Stimulated activated CD8-positive, alpha-beta memory T cell treated with anti-CD3 and anti-CD28 coated beads, Interleukin-4, amount 100 ng/mL, for 1 hour (primary cell): ENCODE results near the gene OSBPL6.

Source experiments
- DNase-seq, 2 donors: peaks; one replicate each; pipeline ENCODE4 v3.0.0-alpha.2; 2020; ENCODE audit warnings: low read depth in 2 of 2, low spot score in 1 of 2

The OSBPL6 gene

DNA sequence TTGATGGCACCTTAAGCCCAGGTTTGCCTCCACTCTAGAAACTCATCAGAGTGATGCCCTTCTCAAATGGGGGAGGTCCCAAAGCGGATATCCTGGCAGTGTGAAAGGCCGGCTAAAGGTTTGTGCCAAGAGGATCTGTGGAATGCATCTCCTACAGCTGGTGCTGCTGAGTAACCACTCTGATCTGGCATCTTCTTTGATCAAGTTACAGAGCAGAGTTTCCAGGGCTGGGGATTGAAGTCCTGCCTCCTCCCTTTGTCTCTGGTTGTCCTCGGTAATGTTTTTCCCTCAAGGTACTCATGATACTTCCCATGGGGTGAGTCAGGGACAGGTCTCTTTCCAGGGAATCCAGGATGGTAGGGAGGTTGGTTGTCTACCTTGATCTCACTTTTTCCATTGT, 232.1 kb downstream of the OSBPL6 start:
- no peak for DNase-seq

DNA sequence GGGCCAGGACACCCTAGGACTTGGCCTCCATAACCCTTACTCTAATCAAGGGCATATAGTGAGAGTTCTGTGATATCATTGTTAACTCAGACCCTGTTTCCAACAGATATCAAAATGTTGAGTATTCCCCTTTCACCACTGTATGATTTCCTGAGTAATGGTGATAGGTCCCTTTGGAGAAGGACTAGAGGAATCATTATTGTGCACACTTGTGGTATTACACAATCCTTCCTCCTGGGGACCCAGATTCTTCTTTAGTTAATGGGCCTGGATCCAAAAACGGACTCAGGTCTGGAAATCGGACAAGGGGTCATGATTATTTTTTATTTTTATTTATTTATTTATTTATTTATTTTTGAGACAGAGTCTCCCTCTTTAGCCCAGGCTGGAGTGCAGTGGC, 233.1 kb downstream of the OSBPL6 start:
- DNase-seq = no peak

DNA sequence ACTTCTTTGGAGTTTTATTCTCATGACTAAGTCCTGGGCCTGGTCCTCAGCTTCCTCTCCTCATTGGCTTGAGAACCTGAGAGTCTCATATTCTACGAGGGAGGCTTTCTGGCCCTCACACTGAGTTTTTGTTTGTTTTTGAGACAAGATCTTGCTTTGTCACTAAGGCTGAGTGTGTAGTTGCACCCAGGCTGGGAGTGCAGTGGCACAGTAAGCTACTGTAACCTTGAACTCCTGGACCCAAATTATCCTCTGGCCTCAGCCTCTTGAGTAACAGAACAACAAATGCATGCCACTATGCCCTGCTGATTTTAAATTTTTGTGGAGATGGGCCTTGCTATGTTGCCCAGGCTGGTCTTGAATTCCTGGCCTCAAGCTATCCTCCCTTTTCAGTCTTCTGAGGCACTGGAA, 234.1 kb downstream of the OSBPL6 start:
- no peak for DNase-seq

DNA sequence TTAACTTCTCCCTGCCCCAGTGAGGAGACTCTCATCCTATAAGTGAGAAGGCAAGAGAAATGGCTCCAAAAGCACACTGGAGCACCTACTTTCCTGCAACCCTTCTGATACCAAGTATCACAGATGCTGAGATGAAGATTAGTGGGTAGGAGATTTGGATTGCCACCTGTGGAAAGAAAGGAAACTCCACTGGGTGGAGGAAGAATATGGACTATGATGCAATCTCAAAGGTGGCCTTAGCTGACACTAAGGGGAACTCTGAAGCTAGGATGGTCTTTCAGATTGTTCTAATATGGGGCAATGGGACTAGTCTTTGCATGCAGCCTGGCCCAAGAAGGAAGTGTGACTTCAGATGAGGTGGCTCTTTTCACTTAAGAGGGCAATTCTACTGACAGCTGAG, 235.0 kb downstream of the OSBPL6 start:
- no peak for DNase-seq

DNA sequence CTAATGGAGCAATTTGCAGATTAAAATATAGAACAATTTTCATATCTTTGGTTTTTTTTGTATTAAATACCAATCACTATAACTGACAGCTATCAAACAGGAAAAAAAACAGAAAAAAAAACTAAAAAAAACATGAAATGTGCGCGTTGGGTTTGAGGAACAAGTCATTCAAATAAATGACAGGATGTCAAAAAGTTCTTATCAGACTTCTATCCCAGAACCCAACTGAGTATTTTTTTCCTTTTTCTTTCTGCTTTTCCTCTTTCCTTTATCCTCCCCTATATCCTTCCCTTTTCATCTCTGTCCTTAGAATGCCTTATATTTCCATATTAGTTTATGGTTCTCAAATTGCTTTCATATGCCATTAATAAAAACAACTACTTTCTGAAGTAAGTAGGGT, 242.3 kb downstream of the OSBPL6 start:
- no peak for DNase-seq

DNA sequence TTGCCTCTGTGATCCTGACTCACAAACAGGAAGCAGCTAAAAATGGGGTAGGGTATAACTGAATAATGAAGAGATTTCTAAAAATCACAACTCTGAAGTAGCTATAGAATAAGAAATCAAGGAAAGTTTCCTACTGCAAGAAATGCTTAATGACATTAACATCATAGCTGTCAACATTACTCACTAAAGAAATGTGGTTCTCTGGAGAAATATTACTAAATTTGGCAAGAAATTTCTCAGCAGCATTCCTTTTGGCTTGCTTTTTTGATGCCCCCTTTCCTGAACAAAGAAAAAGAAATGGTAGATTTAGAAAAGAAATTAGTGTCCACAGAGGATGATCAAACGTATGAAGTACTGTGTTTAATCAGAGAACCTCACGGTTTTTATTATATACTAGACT, 247.1 kb downstream of the OSBPL6 start:
- DNase-seq = no peak

DNA sequence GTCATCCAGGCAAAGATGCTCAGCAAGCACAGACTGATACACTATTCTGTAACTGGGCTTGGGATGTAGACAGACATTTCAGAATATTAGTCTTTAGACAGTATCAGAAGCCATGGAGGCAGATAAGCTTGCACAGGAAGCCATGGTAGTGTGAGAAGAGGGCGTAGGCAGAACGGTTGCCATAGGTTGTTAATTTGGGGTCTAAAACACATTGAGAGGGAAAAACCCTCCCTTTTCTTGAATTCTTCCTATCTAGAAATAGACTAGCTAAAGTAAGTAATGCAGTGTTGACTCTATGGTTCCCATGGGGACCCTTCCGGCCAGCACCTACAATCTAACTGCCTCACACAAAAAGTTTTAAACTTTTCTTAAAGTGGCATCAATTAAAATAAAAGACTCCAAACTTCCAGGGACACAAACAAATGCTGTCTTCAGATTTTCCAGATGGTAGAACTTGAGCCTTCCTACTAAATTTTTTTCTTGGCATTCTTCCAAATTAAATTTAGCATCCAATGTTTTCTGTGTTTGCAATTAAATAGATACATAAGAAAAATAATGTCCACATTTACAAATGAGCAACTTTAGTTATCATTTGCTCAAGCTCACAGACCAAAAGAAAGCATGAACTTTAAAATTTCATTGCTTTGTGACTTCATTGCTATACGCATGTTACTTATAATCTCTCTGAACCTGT, 254.8 kb downstream of the OSBPL6 start:
- no peak for DNase-seq

DNA sequence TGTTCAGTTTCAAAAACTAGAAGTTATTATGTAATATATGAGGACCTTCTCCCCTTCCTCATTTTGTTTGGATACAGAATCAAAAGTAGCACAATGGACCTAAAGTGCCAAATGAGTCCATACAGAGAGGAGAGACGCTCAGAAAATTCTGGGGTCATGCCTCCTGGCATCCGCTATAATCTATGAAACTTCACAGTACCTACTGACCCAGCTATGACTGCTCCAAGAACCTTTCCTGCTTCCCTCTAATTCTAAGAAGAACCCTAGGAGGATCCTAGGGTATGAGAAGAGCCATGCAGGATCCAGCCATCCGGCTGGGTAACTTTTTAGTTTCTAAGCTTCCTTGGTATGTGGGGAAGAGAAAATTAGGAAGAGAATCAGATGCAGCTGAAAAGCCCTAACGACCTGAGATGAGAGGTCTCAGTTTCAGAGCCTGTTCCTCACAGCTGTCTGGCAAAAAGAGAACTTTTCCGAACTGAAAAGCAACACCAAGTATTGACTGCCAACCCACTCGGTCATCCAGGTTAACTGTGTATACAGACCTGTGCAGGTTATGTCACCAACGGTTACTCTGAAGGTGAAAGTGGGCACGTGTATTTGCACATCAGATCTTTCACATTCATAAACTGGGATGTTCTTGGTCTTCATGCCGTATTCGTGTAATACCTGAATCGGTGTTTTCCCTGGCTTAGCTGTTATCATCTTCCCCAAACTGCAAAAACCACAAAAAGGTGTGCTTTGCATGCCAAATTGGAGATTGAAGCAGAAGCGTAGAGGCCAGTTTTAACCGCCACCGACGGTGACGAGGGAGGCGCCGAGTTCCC, 255.6 kb downstream of the OSBPL6 start:
- DNase-seq = no peak

DNA sequence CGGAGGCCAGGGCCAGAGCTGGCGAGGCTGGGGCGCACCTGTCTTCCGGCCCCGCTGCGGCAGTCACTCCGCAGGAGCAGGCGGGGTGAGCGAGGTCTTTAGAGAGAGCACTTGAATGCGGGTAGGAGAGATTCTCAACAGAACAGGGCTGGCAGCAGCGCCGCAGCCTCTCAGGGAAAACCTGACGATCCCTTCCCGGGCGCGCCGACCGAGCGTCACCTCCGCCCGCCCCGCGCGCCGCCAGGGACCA, 256.1 kb downstream of the OSBPL6 start:
- peak in 1 of 2 donors; percentile 51 for DNase-seq

DNA sequence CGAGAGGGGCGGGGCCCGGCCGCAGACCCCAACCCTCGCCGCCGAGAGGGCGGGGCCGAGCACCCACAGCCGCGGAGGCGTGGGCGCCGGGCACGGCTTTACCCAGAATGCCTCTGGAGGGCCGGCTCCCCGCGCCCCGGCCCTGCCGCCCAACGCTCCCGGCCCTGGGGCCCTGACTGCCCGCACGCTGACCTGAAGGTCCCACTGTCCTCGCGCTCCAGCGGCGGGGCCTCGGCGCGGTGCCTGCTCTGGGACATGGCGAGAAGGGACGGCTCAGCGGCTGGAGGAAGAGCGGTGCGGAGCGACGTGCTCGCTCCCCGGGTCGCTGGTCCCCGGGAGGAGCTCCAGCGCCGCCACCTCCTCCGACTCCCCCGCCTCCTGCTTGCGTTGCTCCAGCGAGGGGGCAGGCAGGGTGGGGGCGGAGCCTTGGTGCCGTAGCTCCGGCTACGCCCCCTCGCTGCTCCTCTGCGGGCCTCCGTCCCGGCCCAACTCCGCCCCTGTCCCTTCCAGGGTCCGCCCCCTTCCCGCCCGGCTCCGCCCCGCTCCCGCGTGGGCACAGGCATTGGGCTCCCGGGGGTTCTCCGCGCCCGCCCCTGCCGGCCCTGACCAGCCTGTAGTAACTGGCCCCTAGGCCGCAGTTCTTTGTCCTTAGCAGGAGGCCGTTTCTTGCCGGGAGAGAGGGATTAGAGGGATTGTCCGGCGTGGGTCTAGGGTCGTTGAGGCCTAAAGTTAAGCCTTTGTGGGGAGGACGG, 256.6 kb downstream of the OSBPL6 start, which contains the start of the genes PJVK and PRKRA:
TSS of gene PJVK (plus strand) at position 605 of the 752 bp plus-strand sequence. CDS start 2,032 bp downstream, outside the sequence.
TSS of gene PRKRA (minus strand) at position 402 of the 752 bp plus-strand sequence. CDS start at position 257, 145 bp downstream.
- DNase-seq = peak; percentile 86 to 90

DNA sequence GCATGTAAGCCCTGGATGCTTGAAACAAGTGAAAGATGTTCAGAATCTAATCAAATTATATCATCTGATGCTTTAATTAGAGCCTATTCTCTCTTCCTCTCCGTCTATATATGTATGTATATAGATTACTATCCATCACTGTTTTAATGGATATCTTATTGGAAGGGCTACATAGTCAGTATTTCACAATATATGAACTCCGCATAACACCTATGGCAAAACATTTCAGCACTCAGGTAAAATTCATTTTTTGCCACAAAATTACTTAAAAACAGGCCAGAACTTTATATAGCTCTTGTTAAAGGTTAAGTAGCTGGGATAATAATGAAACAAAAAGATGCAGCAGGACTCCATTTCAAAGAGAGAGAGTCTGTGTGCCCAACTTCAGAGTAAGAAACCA, 258.0 kb downstream of the OSBPL6 start:
- no peak for DNase-seq
